Measurements from ENCODE around the gene DCPS.
"Not testable (repeated sequence)": the region's sequence is repeated elsewhere in the genome, so short reads cannot be mapped to it uniquely, and the experiment has no call there.

Gene DCPS

GRCh38 chr11:126385991-126386728 is 82.3 kb downstream of the DCPS start:
- DNase-seq: no peak

DNA sequence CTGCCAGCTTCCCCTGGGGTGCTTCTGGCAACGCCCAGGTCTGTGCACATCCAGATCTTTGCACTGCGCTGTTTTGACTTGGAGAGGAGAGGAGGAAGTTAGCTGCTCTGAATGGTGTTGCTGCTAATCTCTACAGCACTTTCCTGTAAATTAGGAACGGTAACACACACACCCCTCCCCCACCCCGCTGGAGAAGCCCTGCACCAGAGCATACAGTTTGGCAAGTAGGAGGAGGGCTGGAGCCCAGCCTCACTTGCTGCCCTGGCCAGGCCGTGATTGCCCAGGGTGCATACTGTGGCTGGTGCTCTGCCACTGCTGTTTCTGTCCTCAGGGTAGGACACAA is 82.8 kb downstream of the DCPS start:
- DNase-seq: not testable (repeated sequence)

DNA sequence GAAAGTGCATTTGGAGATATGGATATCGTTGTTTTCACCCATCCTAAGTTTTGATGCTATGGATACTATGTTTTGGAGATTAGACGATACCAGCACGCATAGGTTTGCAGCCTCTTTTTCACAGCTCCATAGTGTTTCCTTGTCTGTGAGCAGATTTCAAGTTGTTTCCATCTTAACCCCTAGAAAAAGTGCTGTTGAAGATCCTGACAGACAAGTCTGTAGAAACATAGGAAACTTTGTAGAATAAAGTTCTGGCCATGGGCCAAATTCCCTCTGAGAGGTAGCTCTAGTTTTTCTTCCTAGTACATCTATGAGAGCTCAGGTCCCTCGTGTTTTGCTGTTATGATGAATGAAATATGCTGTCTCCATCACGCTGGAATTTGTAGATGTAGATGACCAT is 84.0 kb downstream of the DCPS start:
- no peak for DNase-seq

DNA sequence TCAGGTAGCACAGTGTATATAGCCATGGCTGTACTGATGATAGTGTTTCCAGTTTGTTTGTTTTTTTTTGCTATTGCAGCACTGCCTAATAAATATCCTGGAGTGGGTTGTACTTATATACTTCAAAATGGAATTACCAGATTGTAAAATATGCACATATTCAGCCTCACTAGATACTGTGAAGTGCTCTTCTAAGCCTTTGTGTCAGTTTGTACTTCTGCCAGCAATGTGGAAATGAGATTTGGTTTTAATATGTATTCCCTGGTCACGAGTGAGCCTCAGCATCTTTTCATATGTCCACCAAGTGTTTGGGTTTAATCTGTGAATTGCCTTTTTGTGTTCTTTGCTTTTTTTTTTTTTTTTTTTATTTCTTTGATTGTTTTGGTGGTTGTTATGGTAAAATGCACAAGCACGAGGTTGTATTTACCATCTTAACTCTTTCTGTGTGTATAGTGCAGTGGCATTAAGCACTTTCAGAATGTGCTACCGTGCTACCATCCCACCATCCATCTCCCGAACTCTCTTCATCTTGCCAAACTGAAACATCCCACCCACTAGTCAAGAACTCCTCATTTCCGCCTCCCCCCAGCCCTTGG is 86.5 kb downstream of the DCPS start:
- no peak for DNase-seq

- DNase-seq: no peak
These were observed 87.6 kb downstream of the DCPS start for GRCh38 chr11:126391286-126391954.

DNA sequence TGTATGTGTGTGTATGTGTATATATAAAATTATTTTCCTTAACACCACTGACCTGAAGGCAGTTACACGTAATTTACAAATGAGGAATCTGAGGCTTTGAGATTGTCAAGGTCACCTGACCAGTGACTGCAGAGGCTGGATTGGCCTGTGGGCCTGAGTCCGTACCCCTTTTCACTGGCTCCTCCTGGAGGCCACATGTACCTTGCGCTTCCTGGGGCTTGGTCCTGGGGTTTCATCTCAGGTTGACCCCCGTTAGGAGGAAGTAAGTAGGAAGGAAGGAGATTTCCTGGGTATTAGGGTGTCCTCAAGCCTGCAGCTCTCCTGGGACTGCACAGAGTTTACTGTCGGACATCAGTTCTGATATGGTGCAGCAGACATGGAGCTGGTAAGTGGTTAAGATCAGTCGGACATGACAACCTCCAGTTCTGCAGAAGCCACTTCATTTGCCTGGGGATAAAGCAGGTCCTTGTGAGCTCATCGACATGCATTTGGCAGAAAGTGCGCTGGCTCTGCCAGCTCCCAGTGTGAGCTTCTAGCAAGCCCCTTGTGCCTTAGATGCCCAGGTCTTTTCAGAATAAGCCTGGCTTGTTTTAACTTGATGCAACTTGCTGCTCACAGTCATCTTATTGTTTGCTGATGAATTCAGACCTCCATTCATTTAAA is 88.2 kb downstream of the DCPS start:
- no peak for DNase-seq

- DNase-seq: no peak
These were observed 88.8 kb downstream of the DCPS start for GRCh38 chr11:126392633-126393013.

- DNase-seq: no peak
These were observed 89.3 kb downstream of the DCPS start for GRCh38 chr11:126393143-126393542.

- no peak for DNase-seq
These were observed 90.2 kb downstream of the DCPS start for GRCh38 chr11:126394036-126394435.

GRCh38 chr11:126394634-126395072 is 90.8 kb downstream of the DCPS start:
- not testable (repeated sequence) for DNase-seq

Data from activated naive CD4-positive, alpha-beta T cell treated with anti-CD3 and anti-CD28 coated beads, Interleukin-2, amount 50 U/mL, for 16 hours (primary cell).